GM23248 (cell line): ENCODE data around the gene NSMCE3.

ENCODE experiments used
- EZH2 ChIP-seq: fragments of 200-600 bp; sonication (generic); IDR thresholded peaks from 2 replicates; pipeline ENCODE4 v1.6.1; 2018; ENCODE audit warnings: antibody characterized with exemption, mild to moderate bottlenecking; ENCODE audit not compliant: insufficient read depth, poor library complexity, severe bottlenecking
- EZH2phosphoT487 ChIP-seq: fragments of 200-600 bp; sonication (generic); IDR thresholded peaks from 2 replicates; pipeline ENCODE4 v1.6.1; 2018; ENCODE audit warnings: antibody characterized with exemption, moderate library complexity, mild to moderate bottlenecking, low read depth; ENCODE audit not compliant: insufficient read depth

DNA sequence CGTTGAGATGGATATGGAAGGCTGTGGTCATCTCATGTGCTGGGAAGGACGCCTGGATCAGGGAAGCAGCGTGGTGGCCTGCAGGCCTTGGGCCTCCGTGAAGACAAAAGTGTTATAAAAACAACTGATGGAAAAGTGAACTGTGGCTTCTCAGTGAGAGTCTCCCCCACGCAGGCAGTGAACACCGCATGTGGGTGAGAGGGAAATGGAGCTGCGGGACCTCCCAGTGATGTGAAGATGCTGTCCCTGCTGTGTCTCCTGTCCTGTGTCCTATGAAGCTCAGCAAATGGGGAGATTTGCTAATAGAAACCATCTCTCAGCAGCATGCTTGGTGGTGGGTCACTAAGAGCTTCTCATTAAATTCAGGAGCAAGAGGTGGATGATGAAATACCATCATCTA is 25.1 kb downstream of the NSMCE3 start:
- no peak for TF ChIP-seq EZH2phosphoT487
- TF ChIP-seq EZH2, result no peak
